GM21576 (cell line): ENCODE results near the gene GRAMD1C.
"Not testable (repeated sequence)": the region's sequence is repeated elsewhere in the genome, so short reads cannot be mapped to it uniquely, and the experiment has no call there.

ENCODE experiments used
- ATAC-seq: cut with Tn5 transposase; IDR thresholded peaks from one replicate; pipeline ENCODE4 v1.9.1; 2021; ENCODE audit warnings: mild to moderate bottlenecking, moderate library complexity; ENCODE audit not compliant: unreplicated experiment

GRAMD1C gene

GRCh38 chr3:113849841-113850240 lies 11.3 kb downstream of the GRAMD1C start:
- not testable (repeated sequence) for ATAC-seq

- ATAC-seq, result not testable (repeated sequence)
Observed at GRCh38 chr3:113850391-113850790, 11.8 kb downstream of the GRAMD1C start.

- no peak for ATAC-seq
Observed at GRCh38 chr3:113852506-113852905, 13.9 kb downstream of the GRAMD1C start.

GRCh38 chr3:113867506-113867905 lies 28.9 kb downstream of the GRAMD1C start:
- no peak for ATAC-seq

GRCh38 chr3:113873293-113873692 lies 34.7 kb downstream of the GRAMD1C start:
- ATAC-seq, result no peak

- no peak for ATAC-seq
Observed at GRCh38 chr3:113873814-113874526, 35.4 kb downstream of the GRAMD1C start.

- ATAC-seq, result no peak
Observed at GRCh38 chr3:113878403-113878802, 39.8 kb downstream of the GRAMD1C start.

- no peak for ATAC-seq
Observed at GRCh38 chr3:113885050-113885449, 46.5 kb downstream of the GRAMD1C start.

- no peak for ATAC-seq
Observed at GRCh38 chr3:113890256-113890900, 51.8 kb downstream of the GRAMD1C start.

- no peak for ATAC-seq
Observed at GRCh38 chr3:113894927-113895326, 56.3 kb downstream of the GRAMD1C start.

GRCh38 chr3:113895964-113896363 lies 57.4 kb downstream of the GRAMD1C start:
- ATAC-seq, result no peak

GRCh38 chr3:113896930-113897329 lies 58.3 kb downstream of the GRAMD1C start:
- no peak for ATAC-seq

GRCh38 chr3:113897373-113897777 lies 58.8 kb downstream of the GRAMD1C start:
- no peak for ATAC-seq

GRCh38 chr3:113898892-113899291 lies 60.3 kb downstream of the GRAMD1C start:
- ATAC-seq, result no peak

GRCh38 chr3:113906568-113907140 lies 68.1 kb downstream of the GRAMD1C start:
- ATAC-seq, result no peak

GRCh38 chr3:113908133-113908532 lies 69.5 kb downstream of the GRAMD1C start:
- ATAC-seq, result no peak

GRCh38 chr3:113910966-113911365 lies 72.4 kb downstream of the GRAMD1C start:
- no peak for ATAC-seq

GRCh38 chr3:113912552-113913236 lies 74.1 kb downstream of the GRAMD1C start:
- ATAC-seq, result peak; percentile 96

- no peak for ATAC-seq
Observed at GRCh38 chr3:113914646-113915045, 76.1 kb downstream of the GRAMD1C start.

- no peak for ATAC-seq
Observed at GRCh38 chr3:113927556-113927955, 89.0 kb downstream of the GRAMD1C start.

GRCh38 chr3:113946831-113947230 lies 108.2 kb downstream of the GRAMD1C start:
- no peak for ATAC-seq
